HG03442 (cell line): ENCODE results near the gene YWHAB.

Source experiments
- ATAC-seq: cut with Tn5 transposase; IDR thresholded peaks from one replicate; pipeline ENCODE4 v1.9.1; 2021; ENCODE audit warnings: mild to moderate bottlenecking, moderate library complexity; ENCODE audit not compliant: unreplicated experiment

Gene YWHAB

DNA sequence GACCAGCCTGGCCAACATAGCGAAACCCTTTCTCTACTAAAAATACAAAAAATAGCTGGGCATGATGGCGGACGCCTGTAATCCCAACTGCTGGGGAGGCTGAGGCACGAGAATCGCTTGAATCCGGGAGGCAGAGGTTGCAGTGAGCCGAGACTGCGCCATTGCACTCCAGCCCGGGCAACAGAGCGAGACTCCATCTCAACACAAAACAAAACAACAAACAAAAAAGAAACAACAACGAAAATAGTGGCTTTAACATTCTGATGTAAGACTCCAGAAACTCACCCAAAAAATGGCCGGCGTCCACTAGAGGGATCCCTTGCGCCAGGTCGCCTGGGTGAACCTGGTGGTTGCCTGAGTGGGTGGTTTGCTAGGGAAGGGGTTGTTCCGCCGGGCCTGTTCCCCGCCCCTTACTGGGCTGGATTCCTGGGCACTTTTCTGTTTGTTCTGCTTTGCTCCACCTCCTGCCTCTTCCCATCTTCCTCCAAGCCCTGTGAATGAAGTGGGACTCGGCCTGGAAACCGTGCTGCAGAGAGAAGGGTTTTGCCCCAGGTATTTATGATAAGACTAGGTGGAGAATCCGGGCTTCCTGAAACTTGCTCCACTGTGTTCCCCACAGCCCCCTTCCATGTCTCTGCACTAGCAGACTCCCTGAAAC, 25.9 kb downstream of the YWHAB start:
- ATAC-seq: no peak

DNA sequence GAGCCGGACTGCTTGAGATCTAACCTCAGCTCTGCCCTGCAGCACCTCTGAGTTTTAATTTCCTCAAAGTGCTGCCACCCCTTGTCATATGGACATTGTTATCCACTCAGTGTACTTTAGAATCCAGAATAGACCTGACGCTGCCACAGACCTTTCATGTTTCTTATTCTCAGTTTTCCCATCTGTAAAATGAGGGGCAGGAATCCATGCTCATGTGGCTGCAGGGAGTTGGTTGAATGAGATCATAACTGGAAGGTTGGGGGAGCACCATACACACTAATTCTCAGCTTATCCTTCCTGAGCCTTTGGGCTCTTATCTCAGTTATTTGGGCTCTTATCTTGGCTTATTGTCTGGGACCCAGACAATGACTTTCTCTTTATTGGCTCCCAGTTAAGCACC, 26.7 kb downstream of the YWHAB start:
- no peak for ATAC-seq

DNA sequence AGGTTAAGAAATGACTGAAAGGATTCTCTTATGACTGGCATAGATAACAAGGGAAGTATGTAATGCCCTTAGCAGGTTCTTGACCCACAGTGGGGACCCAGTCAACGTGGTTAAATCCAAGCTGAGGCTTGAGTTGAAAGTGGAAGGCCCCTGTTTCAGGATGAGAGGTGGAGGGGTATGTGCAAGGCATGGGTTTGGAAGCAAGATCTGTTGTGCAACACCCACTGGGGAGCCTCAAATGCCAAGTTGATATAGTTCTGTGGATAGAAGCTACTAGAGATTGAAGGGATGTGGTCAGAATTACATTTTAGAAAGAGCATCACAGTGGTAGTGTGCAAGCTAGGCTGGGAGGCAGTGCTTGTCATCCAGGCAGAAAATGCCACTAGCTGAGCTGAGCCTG, 29.4 kb downstream of the YWHAB start:
- ATAC-seq: no peak

DNA sequence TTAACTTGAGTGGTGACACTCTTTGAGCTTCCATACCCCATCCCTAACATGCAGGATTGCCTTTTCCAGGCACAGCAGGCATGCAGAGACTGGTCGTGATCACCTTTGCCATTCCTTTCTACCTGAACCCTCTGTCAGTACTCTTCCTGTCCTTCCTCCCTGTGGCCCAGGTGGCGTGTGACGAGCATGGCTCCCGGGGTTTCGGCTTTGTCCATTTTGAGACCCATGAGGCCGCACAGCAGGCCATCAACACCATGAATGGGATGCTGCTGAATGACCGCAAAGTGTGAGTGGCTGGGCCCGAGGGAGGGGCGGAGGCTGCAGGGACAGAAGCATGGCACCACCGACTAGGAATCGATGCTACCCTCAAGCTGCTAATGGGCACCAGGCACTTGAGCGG, 31.1 kb downstream of the YWHAB start:
- no peak for ATAC-seq

DNA sequence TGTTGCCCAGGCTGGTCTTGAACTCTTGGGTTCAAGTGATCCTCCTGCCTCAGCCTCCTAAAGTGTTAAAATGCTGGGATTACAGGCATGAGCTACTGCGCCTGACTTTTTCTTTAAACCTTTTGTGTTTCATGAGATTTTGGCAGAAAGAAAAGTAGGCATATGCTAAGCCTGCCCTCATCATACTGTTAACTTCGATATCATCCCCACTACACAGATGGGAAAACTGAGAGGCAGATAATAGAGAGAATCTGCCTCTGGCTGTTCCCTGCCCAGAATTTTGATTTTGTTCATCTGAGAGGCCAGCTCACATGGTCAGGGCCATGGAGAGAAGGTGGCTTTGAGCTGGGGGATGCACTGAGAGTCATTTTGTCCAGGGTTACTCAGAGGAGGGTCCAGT, 31.9 kb downstream of the YWHAB start:
- ATAC-seq: no peak

DNA sequence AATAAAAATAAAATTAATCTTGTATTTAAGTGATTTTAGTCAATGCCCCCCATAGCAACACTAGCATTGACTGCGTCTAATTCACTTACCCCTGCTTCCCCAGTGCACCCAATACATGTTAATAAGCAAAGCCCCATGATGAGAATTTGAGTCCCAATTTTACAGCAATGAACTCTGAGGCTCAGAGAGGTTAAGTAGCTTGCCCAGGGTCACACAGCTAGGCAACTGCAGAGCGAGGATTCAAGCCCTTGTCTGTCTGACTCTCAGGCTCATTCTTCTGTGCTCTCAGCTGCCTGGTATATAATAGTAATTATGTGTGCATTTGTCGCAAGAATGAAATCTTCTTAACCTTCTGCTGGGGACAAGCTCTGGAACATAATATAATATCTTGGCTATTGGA, 32.8 kb downstream of the YWHAB start:
- ATAC-seq: no peak

DNA sequence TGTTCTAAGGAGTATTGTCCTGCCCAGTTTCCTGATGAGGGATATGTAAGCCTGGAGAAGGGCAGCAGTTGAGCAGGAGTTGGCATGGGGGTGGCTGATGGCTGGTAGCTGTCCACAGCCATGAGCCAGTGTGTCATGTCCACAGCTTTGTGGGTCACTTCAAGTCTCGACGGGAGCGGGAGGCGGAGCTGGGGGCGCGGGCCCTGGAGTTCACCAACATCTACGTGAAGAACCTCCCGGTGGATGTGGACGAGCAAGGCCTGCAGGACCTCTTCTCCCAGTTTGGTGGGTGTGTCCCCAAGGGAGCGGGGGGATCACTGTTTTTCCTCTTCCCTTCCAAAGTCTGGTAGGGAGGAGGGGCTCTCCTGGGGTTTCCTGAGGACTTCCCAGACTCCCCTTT, 33.3 kb downstream of the YWHAB start:
- ATAC-seq: no peak

DNA sequence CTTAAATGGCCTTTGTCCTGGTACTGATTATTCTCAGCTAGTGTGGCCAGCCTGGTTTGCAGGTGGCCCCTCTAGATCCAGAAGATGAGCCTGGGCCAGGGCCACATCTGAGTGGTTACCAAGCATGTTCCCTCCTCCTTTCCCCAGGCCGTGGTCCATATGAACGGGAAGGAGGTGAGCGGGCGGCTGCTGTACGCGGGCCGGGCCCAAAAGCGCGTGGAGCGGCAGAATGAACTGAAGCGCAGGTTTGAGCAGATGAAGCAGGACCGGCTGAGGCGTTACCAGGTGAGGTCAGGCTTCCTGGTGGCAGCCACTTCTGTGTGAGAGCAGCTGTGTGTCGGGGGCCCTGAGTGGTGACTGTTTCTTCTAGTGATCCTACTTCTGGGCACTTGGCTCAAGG, 35.9 kb downstream of the YWHAB start:
- no peak for ATAC-seq

DNA sequence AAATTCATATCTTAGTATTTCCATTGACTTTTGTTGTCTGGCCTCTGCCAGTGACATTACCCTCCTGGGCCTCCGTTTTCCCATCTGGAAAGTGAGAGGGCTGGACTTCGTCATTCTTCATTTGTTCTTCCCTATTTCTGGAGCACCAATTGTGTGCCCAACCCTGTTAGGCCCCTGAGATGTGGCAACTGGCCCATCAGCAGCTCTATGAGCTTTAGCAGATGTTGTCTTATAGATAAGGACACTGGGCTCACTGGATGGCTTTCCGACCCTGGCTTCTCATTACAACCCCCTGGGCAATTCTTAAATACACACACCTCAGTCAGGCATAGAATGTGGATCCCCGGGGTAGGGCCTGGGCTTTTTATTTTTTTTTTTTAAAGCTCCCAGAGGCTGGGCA, 39.0 kb downstream of the YWHAB start:
- ATAC-seq: no peak

DNA sequence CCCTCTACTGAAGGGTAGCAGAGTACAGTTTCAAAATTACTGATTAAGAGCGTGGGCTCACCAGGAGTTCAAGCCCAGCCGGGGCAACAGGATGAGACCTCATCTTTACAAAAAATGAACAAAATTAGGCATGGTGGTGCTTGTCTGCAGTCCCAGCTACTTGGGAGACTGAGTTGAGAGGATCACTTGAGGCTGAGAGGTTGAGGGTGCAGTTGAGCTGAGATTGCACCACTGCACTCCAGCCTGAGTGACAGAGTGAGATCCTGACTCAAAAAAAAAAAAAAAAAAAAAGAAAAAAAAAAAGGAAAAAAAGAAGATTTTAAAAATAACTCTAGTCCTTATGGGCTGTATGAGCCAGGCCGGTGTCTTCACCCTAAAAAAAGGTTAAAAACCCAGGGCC, 43.1 kb downstream of the YWHAB start:
- ATAC-seq: no peak

DNA sequence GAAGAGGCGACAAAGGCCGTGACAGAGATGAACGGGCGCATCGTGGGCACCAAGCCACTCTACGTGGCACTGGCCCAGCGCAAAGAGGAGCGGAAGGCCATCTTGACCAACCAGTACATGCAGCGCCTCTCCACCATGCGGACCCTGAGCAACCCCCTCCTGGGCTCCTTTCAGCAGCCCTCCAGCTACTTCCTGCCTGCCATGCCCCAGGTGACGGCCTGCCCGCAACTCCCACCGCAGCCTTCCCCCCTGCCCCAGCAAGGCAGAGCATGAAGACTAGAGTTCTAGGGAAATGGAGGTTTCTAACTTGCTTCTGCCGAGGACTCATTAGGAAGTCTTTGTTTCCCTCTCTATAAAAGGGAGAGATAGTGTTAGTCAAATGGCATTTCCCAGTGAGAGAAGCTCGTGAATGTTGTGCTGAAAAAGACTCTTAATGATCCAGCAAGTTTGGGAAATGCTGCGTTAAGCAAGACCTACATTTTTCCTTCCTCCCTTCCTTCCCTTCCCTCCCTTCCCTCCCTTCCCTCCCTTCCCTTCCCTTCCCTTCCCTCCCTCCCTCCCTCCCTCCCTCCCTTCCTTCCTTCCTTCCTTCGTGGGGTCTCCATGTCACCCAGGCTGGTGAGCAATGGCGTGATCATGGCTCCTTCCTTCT, 45.1 kb downstream of the YWHAB start:
- ATAC-seq: no peak

DNA sequence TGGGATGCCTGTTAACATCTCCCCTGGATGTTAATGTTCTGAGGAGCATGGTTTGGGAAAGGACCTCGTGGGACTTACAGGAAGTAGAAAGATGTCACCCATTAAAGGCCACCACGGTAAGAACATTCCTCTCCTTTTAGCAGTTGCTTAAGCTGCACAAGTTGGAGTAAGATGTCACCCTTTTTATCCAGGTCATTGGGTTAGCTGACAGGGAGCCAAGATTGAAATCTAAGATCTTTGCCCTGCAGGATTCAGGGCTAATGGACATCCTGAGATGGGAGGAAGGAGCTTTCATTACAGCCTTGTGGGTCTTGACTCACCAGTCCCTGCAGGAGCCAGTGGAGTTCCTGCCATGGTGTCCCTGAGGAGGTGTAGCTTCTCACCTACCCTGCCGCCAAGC, 46.4 kb downstream of the YWHAB start:
- no peak for ATAC-seq

DNA sequence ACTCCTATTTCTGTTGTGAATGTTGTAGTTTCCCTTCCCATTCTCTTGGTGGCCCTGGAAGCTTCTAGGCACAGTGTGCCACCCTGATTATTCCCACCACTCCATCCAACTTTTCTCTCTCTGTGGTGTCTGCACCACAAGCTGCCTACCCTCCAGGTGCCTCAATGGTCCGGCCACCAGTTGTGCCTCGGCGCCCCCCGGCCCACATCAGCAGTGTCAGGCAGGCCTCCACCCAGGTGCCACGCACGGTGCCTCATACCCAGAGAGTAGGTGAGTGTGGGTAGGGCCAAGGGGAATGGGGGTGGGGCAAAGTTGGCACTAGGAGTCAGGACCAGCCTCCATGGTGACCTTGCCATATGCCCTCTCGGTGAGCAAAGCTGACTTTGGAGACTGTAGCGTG, 47.4 kb downstream of the YWHAB start:
- no peak for ATAC-seq

DNA sequence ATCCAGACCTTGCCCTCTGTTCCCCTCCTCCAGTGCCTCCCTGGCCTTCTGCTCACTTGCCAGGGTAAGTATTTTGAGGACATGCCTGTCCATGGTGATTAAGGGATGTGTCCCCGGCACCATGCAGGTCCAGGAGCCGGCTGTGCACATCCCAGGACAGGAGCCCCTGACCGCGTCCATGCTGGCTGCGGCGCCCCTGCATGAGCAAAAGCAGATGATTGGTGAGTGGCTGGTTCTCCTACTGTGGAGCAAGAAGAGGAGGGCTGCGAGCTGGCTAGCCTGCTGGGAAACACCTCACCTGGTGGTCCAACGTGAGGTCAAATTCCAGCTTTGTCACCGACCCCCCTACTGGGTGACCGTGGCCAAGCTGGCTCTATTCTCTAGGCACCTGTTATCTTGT, 51.0 kb downstream of the YWHAB start:
- ATAC-seq: no peak

DNA sequence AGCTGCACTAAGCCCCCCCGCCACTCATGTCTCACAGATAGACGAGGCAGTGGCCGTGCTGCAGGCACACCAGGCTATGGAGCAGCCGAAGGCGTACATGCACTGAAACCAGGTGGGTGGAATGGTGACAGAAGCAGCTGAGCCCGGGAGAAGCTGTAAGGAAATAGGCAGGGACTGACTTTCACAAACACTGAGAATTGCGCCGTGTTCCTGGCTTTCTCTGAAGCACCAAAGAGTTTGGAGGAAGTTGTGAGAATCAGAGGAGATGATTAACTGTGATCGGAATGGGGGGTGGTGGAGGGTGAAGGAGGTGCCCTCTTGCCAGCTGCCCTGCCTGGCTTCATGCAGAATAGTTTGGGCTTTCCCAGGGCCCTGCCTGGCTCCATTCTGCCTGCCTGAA, 53.1 kb downstream of the YWHAB start:
- ATAC-seq: no peak

DNA sequence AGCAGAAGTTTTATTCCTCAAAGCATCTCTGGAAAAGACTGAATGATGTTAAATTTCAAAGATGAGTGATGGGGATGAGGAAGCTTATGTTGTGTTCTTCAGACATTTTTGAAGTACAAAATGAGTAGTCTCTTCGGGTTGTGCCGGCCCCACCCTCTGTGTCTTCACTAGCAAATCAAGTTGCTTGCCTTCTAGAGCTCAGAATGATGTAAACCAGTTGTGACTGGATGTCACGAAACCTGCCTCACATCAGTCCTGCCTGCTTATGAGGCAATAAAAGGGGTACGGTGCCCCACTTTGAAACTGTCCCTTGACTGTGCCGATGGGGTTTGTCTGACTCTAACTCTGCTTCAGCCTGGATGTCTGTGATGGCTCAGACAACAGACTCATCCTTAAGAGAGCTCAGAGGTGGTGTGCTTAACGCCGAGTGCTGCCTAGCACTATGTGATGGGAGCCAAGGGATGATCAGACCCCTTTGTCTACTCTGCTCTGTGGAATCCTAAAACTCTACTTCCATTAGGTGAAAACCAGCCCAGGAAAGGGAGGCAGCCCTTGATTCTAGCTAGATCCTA, 55.7 kb downstream of the YWHAB start:
- no peak for ATAC-seq

DNA sequence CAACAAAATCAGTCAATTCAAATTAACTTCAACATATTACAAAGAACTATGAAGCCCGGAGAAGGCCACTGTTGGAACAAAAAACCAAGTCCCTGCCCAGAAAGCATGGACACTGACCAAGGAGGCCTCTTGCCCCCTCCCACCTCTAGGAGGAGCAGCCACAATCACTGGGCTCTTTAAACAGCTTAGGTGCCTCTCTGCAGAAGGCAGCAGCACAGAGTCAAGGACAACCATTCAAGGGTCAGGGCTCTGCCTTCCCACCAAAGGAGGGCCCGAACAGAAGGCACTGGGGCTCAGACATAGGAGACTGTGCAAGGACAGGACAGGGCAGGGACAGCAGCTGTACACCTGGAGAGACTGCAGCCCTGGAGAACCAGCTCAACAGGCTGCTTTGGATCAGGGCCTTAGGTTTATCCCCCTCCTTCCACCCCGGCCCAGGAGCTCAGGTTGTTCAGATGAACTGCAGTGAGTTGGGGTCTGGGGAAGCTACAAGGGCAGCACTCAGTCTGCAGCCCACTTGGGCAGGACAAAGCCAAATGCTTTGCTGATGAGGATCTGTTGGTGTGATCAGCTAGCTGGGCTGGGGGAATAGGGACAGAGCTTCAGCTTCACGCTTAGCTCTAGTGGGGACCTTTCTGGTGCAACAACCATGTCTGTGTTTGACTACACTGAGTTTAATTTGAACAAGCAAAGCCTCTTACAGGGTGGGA, 56.9 kb downstream of the YWHAB start:
- ATAC-seq: no peak

DNA sequence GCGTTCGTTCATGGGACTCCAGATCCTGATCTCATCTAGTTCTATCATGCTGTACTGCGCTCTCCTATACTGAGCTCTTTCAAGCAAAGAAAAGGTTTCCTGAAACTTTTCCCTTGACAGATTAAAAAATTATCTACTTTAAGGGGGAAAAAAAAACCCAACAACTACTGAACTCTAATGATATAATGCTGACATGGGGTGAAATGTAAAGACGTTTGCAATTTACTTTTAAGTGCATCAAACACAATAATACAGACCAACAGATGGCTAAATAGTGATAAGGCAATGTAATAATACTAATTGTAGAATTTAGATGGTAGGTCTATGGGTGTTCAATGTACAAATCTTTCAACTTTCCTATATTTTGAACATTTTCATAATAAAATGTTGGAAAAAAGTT, 58.3 kb downstream of the YWHAB start:
- ATAC-seq: no peak

DNA sequence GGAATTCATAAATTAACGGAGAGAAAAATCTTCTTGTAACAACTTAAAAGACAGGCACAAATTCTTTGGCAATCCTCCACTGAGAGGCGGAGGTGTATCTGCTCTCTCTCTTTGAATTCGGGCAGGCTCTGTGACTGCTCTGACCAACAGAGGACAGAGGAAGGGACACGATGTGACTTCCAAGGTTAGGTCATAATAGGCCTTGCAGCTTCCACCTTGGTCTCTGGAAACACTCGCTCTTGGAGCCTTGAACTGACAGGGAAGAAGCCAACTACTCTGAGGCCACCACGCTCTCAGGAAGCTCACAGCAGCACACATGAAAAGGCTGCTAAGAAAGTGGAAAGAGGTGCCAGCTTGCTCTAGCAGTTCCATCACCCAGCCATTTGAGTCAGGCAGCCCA, 59.8 kb downstream of the YWHAB start:
- no peak for ATAC-seq

DNA sequence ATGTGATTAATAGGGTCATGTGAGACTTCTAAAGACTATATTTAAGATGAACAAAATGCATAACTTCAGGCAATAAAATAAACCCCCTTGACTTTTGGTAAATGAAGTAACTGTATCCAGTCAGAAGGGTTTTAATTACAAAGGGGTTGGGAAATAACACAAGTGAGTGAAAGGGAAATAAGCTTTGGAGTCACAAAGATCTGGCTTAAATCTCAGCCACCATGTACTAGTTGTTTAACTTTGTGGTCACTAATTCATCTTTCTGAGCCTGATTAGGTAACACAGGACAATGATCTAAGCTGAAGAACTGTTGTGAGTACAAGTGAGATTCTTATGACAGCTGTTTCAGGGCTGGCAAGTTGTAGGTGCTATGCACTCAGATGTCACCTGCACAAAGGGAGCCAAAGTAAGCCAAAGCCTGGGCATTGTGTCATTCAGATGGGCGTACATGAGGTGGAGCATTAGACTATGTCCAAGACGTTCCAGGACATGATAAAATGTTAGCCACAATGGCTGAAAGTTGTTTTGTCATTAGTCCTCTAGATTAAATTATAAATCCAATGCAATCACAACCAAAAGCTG, 60.9 kb downstream of the YWHAB start:
- no peak for ATAC-seq

DNA sequence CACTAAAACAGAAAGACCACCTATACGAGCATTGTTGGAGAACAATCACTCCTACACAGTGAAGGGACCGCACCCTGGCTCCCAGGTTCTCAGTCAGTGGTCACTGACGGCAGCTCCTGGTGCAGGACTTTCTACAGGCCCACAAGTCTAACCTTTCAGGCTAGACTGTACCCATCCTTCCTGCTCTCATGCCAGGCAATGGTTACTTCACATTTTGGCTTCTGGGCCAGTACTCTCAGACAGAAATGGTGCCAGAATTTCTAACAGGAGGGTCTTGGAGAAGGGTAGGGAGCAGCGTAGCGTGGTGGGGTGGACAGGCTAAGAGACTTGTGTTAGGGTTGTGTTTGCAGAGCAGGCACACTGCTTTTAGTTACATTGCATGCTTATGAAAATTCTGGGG, 62.6 kb downstream of the YWHAB start:
- ATAC-seq: no peak

DNA sequence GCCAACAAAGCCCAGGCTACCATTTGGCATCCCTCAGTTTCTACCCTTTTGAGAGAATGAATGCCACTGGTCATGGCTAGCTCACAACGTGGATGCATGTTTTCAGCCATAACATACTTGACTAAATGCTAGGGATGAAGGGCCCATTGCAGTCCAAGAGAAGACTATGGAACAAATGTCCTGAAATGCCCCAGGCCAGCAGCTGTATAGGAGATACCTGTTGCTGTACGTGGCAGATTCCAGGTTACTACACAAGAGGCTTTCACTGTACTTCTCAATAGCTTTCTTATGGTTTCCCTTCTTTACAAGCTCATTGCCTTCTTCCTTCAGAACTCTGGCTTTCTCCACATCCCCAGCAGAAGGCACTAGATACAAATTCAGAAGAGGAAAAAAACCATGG, 63.0 kb downstream of the YWHAB start:
- ATAC-seq: no peak
